Measurements from ENCODE around the gene NCKAP1. TPM values are rescaled to one million over a fixed set of nuclear protein-coding genes. Genes with fewer than 3 reads are reported as not detected.

The NCKAP1 gene
- total RNA-seq, 1 experiment from 2014 or later: 195 TPM

DNA sequence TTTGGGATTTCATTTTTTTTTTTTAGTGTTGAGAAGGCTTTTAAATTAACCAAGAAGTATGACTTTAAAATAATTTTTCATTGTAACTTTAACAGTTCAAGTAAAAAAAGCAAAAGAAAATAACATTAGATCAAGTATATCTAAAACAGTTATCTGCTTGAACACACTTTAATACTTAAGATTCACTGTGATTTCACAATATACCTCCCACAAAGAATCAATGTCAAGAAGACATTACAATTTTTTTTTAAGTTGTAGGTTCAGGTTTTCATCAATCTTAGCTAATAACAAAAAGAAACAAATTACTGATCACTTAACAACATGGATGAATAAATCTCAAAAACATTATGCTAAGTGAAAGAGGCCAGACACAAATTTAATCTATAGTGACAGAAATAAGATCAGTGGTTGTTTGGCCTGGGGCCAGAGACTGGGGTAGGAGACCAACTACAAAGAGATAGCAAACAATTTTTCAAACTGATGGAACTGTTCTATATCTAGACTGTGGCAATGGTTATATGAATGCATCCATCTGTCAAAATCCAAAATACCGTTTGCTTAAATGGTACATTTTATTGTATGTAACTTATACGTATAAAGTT is 97.0 kb downstream of the NCKAP1 start:
- Histone ChIP-seq H3K27ac (no peak overlapping the region), H3K36me3 (peaks cover 56% of the 10 kb centered on the region), H3K27me3 (replicated peaks) (no peaks in the 10 kb centered on the region), H3K4me1 (replicated peaks) (no peaks in the 10 kb centered on the region), H3K4me3 (no peak overlapping the region), H3K9me3 (replicated peaks) (no peaks in the 10 kb centered on the region)
- DNase-seq (ENCODE audit: low read depth in 1 of 2, low spot score in 2 of 2): no peak

DNA sequence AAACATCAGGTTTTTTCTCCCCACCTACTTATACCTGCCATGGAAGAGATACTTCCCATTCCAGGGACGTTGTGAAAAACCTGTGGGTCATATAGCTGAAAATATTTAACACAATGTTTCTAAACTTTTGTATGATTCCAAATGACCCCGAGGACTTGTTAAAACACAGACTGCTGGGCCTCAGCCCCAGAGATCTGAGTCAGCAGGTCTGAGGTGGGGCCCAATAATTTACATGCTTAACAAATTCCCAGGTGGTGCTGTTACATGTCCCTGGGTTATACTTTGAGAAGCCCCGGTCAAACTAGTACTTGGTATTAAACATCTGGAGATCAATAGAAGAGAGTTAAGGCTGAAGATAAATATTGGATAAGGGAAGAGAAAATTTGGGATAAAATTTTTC is 100.4 kb downstream of the NCKAP1 start:
- no peaks in the 10 kb centered on the region for H3K4me1 ChIP-seq (replicated peaks)
- DNase-seq (ENCODE audit: low read depth in 1 of 2, low spot score in 2 of 2): no peak
- no peak overlapping the region for H3K4me3 ChIP-seq
- H3K27ac ChIP-seq: no peak overlapping the region
- no peaks in the 10 kb centered on the region for H3K27me3 ChIP-seq (replicated peaks)
- peaks cover 50% of the 10 kb centered on the region for H3K36me3 ChIP-seq
- H3K9me3 ChIP-seq (replicated peaks): no peaks in the 10 kb centered on the region

DNA sequence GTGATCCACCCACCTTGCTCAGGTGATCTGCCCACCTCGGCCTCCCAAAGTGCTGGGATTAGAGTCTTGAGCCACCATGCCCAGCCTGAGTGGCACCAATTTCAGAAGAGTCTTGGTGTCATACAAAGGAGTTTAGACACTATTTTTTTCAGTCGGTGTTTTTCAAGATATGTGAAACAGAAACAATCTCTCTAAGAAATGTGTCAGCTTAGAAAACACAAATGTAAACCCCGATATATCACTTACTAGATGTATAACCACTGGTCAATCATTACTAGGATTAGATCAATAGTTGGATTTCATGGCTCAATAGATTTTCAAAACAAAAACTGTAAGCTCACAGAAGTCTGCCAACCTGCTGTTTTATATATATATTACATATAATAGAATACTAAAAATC is 104.6 kb downstream of the NCKAP1 start:
- Histone ChIP-seq H3K27ac (no peak overlapping the region), H3K4me3 (no peak overlapping the region), H3K9me3 (replicated peaks) (no peaks in the 10 kb centered on the region), H3K36me3 (peaks cover 51% of the 10 kb centered on the region), H3K4me1 (replicated peaks) (no peaks in the 10 kb centered on the region), H3K27me3 (replicated peaks) (no peaks in the 10 kb centered on the region)
- no peak for DNase-seq (ENCODE audit: low read depth in 1 of 2, low spot score in 2 of 2)

DNA sequence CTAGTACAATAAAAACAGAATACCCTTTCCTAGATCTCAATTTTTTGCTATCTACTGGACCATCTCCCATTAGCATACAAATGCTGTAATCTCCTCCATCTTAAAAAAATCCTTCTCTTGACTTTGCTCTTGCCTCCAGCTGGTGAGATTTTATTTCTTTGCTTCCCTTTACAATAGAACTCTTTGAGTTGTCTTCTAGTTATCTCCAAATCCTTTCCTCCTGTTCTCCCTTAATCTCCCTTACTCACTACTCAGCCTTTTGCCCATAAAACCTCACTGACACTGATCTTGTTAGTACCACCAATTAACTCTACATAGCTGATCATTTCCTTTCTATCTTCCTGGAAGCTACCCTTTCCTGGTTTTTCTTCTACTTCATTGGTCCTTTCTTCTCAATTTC is 108.3 kb downstream of the NCKAP1 start:
- DNase-seq (ENCODE audit: low read depth in 1 of 2, low spot score in 2 of 2): no peak
- Histone ChIP-seq H3K36me3 (peaks cover 58% of the 10 kb centered on the region), H3K27ac (no peak overlapping the region), H3K4me1 (replicated peaks) (no peaks in the 10 kb centered on the region), H3K9me3 (replicated peaks) (no peaks in the 10 kb centered on the region), H3K27me3 (replicated peaks) (no peaks in the 10 kb centered on the region), H3K4me3 (no peak overlapping the region)

DNA sequence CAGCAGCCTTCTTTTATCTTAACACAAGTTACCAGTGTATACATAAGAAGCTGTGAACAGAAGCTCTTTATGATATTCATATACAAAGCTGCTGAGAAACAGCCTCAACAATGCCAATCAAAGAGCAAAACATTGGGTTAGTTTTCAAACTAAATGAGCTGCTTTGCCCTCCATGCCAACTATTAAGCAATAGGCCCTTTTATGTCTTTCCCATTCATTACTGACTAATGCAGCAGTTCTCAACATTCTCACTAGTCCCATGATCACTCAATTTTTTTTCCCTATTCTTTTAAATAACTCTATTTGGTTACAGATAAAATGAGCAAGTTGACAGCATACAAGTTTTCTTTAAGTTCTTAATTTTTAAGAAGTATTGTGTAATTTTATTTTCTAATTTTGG is 114.0 kb downstream of the NCKAP1 start:
- H3K27me3 ChIP-seq (replicated peaks): no peaks in the 10 kb centered on the region
- no peak overlapping the region for H3K27ac ChIP-seq
- no peak overlapping the region for H3K4me3 ChIP-seq
- no peaks in the 10 kb centered on the region for H3K9me3 ChIP-seq (replicated peaks)
- DNase-seq (ENCODE audit: low read depth in 1 of 2, low spot score in 2 of 2): no peak
- peaks cover 44% of the 10 kb centered on the region for H3K36me3 ChIP-seq
- no peaks in the 10 kb centered on the region for H3K4me1 ChIP-seq (replicated peaks)

DNA sequence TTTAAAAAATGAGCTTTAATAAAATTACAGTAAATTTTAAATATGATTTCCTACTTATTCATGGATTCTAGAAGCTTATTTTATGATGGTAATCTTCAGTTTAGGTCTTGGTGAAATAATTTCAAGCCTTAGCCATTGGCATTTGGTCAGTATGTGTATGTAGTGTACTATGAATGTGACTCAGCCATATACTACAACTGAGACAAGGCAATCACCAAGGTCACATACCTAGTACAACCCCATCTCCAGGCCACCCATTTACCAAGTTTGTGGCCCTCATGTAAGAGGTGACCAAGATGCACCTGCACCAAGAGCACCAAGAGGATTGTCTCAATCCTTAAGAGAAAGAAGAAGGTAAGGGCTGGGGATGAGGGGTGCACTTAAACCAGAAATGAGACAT is 117.0 kb downstream of the NCKAP1 start:
- Histone ChIP-seq H3K4me3 (no peak overlapping the region), H3K27ac (no peak overlapping the region), H3K4me1 (replicated peaks) (peaks cover 6% of the 10 kb centered on the region), H3K36me3 (peaks cover 17% of the 10 kb centered on the region), H3K9me3 (replicated peaks) (no peaks in the 10 kb centered on the region), H3K27me3 (replicated peaks) (no peaks in the 10 kb centered on the region)
- no peak for DNase-seq (ENCODE audit: low read depth in 1 of 2, low spot score in 2 of 2)

DNA sequence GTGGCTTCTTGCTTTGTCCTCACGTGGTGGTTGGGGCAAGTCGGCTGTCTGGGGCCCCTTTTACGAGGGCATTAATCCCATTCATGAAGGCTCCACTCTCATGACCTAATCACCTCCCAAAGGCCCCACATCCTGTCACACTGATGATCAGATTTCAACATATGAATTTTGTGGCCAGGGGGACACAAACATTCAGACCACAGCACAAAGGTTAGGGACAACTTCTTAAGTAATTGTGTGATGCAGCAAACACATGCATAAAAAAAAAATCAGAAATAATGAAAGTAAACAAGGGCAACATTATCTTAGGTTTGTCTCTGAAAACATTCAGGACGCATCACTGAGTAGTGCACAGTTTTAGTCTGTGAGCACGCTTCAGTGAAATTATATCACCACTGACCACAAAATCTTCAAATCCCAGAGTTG is 117.6 kb downstream of the NCKAP1 start:
- no peak for DNase-seq (ENCODE audit: low read depth in 1 of 2, low spot score in 2 of 2)
- peaks cover 8% of the 10 kb centered on the region for H3K4me1 ChIP-seq (replicated peaks)
- no peaks in the 10 kb centered on the region for H3K9me3 ChIP-seq (replicated peaks)
- H3K4me3 ChIP-seq: no peak overlapping the region
- no peak overlapping the region for H3K27ac ChIP-seq
- peaks cover 13% of the 10 kb centered on the region for H3K36me3 ChIP-seq
- H3K27me3 ChIP-seq (replicated peaks): no peaks in the 10 kb centered on the region

DNA sequence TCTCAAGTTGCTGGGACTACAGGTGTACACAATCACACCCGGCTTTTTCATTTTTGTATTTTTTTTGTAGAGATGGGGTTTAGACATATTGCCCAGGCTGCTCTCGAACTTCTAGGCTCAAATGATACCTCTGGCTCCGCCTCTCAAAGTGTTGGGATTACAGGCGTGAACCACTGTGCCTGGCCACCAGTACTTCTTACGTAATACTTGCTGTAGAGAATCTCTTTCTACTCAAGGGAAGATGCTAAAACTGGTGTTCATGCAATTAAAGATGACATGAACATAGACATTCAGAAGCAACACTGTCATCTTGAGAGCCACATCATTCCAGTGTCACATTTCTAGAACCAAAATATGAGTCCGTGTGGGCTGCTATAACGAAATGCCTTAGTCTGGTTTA is 118.2 kb downstream of the NCKAP1 start:
- Histone ChIP-seq H3K4me3 (no peak overlapping the region), H3K36me3 (peaks cover 13% of the 10 kb centered on the region), H3K27ac (no peak overlapping the region)

DNA sequence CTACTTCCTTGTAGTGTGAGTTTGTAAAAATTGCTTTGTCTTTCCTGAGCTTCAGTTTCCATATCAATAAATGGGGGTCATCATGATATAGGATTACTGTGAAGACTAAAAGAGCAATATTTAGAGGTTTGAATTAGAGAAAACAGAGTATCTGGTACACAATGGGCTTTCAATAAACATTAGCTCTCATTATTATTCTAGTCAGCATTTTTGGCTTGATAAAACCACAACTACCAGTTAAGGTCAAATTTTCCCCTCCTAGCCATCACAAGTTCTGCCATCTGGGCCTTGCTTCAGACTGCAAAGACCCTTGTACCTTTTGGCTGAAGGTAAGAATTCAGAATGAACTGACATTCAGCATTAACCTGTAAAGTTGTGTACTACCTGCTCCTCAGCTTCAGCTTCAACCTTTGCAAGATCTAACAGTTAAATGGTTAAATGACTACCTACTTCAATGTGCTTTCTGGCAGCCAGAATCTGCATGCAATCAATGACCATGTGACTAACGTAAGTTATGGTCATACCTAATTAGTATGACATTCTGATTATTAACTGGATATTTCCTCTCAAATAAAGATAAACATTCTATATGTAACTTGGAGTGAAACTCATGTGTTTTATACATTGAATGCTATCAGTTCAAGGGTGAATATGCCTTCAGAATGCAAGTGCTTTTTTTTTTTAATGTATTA is 119.2 kb downstream of the NCKAP1 start:
- H3K4me3 ChIP-seq: no peak overlapping the region
- H3K4me1 ChIP-seq (replicated peaks): peaks cover 19% of the 10 kb centered on the region
- no peak for DNase-seq (ENCODE audit: low read depth in 1 of 2, low spot score in 2 of 2)
- no peaks in the 10 kb centered on the region for H3K9me3 ChIP-seq (replicated peaks)
- H3K27me3 ChIP-seq (replicated peaks): no peaks in the 10 kb centered on the region
- H3K27ac ChIP-seq: no peak overlapping the region
- peaks cover 19% of the 10 kb centered on the region for H3K36me3 ChIP-seq

More for the DNA sequence above, 118.2 kb downstream of the NCKAP1 start:
- Histone ChIP-seq H3K4me1 (replicated peaks) (peaks cover 12% of the 10 kb centered on the region), H3K9me3 (replicated peaks) (no peaks in the 10 kb centered on the region), H3K27me3 (replicated peaks) (no peaks in the 10 kb centered on the region)
- DNase-seq (ENCODE audit: low read depth in 1 of 2, low spot score in 2 of 2): no peak

DNA sequence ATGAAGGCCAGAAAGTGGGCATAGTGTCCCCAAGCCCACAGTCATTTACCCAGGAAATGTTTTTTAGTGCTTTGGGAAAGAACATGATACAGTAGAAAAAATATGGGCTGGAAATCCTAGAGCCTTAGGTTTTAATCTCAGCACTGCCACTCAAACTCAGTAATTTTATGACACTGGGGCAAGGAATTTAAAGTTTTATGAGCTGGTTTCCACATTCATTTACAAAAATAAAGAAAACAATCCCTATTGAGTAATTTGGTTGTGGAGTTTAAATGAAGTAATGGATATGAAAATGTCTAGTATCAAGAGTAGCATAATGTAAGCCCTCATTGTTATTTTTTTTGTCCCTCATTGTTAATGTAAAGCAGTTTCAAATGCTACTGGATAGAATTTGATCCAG is 120.3 kb downstream of the NCKAP1 start:
- Histone ChIP-seq H3K36me3 (peaks cover 16% of the 10 kb centered on the region; the same call in 1 of the 2 replicates), H3K4me1 (replicated peaks) (peaks cover 19% of the 10 kb centered on the region), H3K9me3 (replicated peaks) (no peaks in the 10 kb centered on the region), H3K4me3 (no peak overlapping the region), H3K27ac (no peak overlapping the region), H3K27me3 (replicated peaks) (no peaks in the 10 kb centered on the region)
- DNase-seq (ENCODE audit: low read depth in 1 of 2, low spot score in 2 of 2): no peak

DNA sequence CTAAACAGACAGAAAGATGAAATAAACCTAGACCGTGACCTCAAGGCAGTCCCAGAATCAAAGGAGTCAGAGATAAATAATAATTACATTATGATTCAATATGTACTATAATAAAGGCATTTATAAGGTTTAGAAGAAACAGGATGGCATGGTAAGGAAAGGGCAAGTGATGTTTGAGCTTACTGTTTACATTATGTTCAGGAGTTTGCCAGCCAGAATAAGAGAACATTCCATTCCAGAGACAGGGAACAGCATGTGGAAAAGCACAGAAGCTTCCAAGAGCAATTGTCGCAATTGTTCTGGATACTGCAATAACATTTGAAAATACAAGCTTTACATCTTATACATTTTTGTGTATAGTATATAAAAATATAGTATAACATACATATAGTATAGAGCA is 121.8 kb downstream of the NCKAP1 start:
- Histone ChIP-seq H3K27me3 (replicated peaks) (no peaks in the 10 kb centered on the region), H3K27ac (peak overlapping the region; percentile 79), H3K4me1 (replicated peaks) (peaks cover 27% of the 10 kb centered on the region), H3K36me3 (peaks cover 21% of the 10 kb centered on the region), H3K9me3 (replicated peaks) (no peaks in the 10 kb centered on the region), H3K4me3 (no peak overlapping the region)
- no peak for DNase-seq (ENCODE audit: low read depth in 1 of 2, low spot score in 2 of 2)

DNA sequence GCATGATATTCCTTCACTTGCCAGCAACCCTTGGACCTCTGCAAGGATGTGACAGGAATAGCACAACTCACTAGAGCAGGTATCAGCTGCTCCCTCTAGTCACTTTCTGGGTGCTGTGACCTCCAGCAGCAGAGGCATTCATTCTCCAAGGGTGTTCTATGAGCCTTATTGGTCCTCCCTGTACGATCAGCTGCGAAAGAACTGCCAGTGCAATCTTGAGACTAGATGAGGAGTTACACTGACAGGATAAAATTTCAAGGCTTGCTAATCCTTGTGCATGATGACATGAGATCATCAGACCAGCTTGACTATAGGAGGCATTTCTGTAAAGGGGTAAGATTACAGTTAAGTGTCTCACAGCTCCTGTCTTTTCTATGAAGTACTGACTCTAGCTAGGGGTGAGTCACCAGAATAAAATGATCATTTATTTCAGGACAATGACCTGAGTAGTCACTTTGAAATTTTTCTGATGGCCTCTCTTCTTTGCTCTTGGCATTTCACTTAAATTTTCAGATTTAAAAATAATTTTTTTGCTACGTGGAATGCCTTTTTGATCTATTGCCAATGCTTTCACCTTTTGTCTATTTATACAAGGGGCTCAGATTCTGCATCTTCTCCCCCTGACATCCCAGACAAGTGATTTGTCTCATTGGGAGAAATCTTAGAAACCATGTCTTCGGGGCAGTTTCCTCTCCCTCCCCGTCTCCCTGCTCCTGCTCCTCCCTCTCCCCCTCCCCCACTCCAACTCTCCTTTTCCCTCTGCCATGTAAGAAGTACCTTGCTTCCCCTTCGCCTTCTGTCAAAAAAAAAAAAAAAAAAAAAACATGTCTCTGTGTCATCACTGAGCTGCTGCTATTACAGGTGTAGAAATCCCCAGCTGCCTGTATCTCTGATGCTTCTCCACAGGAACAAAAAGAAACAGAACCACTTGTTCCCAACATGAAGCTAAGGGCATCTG is 122.6 kb downstream of the NCKAP1 start:
- Histone ChIP-seq H3K36me3 (peaks cover 21% of the 10 kb centered on the region), H3K27me3 (replicated peaks) (no peaks in the 10 kb centered on the region), H3K4me1 (replicated peaks) (peaks cover 27% of the 10 kb centered on the region), H3K27ac (peak overlapping the region; percentile 79), H3K9me3 (replicated peaks) (no peaks in the 10 kb centered on the region), H3K4me3 (no peak overlapping the region)
- DNase-seq (ENCODE audit: low read depth in 1 of 2, low spot score in 2 of 2): peak; percentile 74 to 86

DNA sequence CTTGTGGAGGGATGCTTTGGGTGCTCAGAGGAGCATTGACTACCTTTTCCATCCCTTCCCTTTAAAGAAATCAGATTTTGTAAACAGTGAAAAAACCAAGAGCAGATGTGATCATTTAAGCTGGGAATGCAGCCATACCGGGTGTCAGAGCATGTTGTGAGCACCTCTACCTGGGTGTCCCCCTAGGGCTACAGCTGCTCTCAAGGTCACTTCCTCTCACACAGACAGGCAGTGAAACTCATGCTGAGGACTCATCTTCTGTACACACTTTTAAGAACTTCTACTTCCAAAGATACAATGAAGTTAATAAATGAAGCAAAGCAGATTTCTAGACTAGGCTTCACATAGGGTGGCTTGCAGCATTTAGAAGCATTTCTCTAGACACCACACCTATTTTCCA is 123.4 kb downstream of the NCKAP1 start:
- Histone ChIP-seq H3K9me3 (replicated peaks) (no peaks in the 10 kb centered on the region), H3K27me3 (replicated peaks) (no peaks in the 10 kb centered on the region), H3K4me1 (replicated peaks) (peaks cover 27% of the 10 kb centered on the region), H3K27ac (peak overlapping the region; percentile 79), H3K4me3 (no peak overlapping the region), H3K36me3 (peaks cover 21% of the 10 kb centered on the region)
- DNase-seq (ENCODE audit: low read depth in 1 of 2, low spot score in 2 of 2): peak in 1 of 2 experiments; percentile 10

DNA sequence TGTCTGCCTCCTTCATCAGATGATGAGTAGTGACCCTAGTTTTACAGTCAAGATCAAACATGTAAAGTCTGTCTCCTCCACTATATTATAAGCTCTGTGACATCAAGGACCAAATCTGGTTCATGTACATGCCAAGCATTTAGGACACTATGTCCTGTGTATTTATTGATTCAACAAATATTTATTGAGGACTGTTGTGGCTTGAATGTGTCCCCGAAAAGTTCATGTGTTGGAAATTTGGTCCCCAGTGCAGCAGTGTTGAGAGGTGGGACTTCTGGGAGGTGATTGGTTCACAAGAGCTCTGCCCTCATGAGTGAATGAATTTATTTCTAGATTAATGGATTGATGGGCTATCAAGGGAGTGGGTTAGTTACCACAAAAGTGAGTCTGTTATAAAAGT is 125.2 kb downstream of the NCKAP1 start:
- Histone ChIP-seq H3K4me3 (no peak overlapping the region), H3K4me1 (replicated peaks) (peaks cover 24% of the 10 kb centered on the region), H3K27me3 (replicated peaks) (no peaks in the 10 kb centered on the region), H3K9me3 (replicated peaks) (no peaks in the 10 kb centered on the region), H3K36me3 (peaks cover 21% of the 10 kb centered on the region), H3K27ac (no peak overlapping the region)
- no peak for DNase-seq (ENCODE audit: low read depth in 1 of 2, low spot score in 2 of 2)

All from SJSA1 (cell line).